Prostate gland (tissue), 2 donors: ENCODE results near the gene COL4A2. TPM values are rescaled to one million over a fixed set of nuclear protein-coding genes. Genes with fewer than 3 reads are reported as not detected.
A peak's percentile ranks its signal among the peaks of the same experiment; 100 is the strongest.

Experiments used
- DNase-seq: peaks from one replicate; pipeline ENCODE4 v3.0.0-alpha.2; 2019; ENCODE audit warnings: low spot score
- H3K27ac ChIP-seq, 2 donors: fragments of 200-600 bp; sonication (generic); 2 replicates each; pipeline ENCODE4 v1.5.1; 2017 to 2019
- H3K27me3 ChIP-seq: fragments of 200-600 bp; sonication (generic); replicated peaks from 2 replicates; pipeline ENCODE4 v1.5.1; 2019; ENCODE audit not compliant: insufficient read depth
- H3K36me3 ChIP-seq, 2 donors: fragments of 200-600 bp; sonication (generic); 1 replicate in 1 of 2; 2 replicates in 1 of 2; pipeline versions ENCODE4 v1.5.1 to v1.8.1; 2017 to 2019
- H3K4me1 ChIP-seq: fragments of 200-600 bp; sonication (generic); replicated peaks from 2 replicates; pipeline ENCODE4 v1.5.1; 2019
- H3K4me3 ChIP-seq, 2 donors: fragments of 200-600 bp; sonication (generic); 2 replicates each; pipeline ENCODE4 v1.5.1; 2017 to 2019
- H3K9me3 ChIP-seq: fragments of 200-600 bp; sonication (generic); 2 replicates; pipeline ENCODE4 v1.5.1; 2017
- POLR2A ChIP-seq: fragments of 450-650 bp; IDR thresholded peaks from one replicate; pipeline ENCODE4 v1.6.1; 2016; ENCODE audit warnings: antibody characterized with exemption, mild to moderate bottlenecking
- POLR2AphosphoS5 ChIP-seq: sonication (generic); formaldehyde crosslinking; IDR thresholded peaks from one replicate; pipeline ENCODE4 v1.6.1; 2017; ENCODE audit warnings: antibody characterized with exemption
- WGBS: methylation state at CpG from one replicate; pipeline ENCODE4 v1.1.5; 2018; 5-methylcytosine and 5-hydroxymethylcytosine counted together
- intact Hi-C: fragments of 100-400 bp; cut with DNase I; formaldehyde crosslinking; loops from one replicate; pipeline ENCODE4 v1.14.2; 2022
- total RNA-seq, 2 donors: library from RNA; depleted of rRNA; stranded (reverse); fragments of >200 nt; gene quantifications; one replicate each; pipeline ENCODE4 v1.1.0, GENCODE V29; 2016
- TF ChIP-seq, protein P1 (sequence below), 4 experiments: fragments of 200-600 bp in 2 of 4; fragments of 450-650 bp in 2 of 4; sonication (generic) in 2 of 4; IDR thresholded peaks; 1 replicate in 3 of 4; 2 replicates in 1 of 4; pipeline ENCODE4 v1.5.1; 2016 to 2019; ENCODE audit warnings: antibody characterized with exemption in 4 of 4, mild to moderate bottlenecking in 2 of 4, moderate library complexity in 2 of 4

COL4A2 gene
- total RNA-seq, 2 donors from 2014 or later: 82.8 to 193 TPM

DNA sequence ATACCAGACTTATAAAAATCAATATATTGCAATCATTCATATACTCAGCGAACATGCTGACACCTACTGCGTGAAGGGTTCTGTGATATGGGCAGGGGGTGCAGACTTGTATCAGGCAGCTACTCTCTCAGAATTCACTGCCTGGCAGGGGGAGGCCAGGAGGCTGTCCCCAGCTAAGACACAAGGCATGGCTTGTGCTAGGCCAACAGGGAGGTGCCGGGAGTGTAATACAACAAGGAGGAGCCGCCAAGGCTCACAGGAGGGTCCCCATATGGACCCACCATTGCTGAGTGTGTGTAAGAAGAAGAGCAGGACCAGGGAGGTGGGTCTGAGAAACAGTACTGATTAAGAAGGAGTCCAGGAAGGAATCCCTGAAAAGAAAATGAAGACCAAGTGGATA is 97.2 kb downstream of the COL4A2 start:
- no peaks in the 10 kb centered on the region for H3K9me3 ChIP-seq
- 99% methylated on average over 4 of the region's 4 CpGs for WGBS
- H3K27me3 ChIP-seq: no peaks in the 10 kb centered on the region
- no peaks in the 10 kb centered on the region for H3K4me1 ChIP-seq
- TF ChIP-seq POLR2AphosphoS5 (no peak), POLR2A (no peak)
- TF ChIP-seq, protein P1, sequence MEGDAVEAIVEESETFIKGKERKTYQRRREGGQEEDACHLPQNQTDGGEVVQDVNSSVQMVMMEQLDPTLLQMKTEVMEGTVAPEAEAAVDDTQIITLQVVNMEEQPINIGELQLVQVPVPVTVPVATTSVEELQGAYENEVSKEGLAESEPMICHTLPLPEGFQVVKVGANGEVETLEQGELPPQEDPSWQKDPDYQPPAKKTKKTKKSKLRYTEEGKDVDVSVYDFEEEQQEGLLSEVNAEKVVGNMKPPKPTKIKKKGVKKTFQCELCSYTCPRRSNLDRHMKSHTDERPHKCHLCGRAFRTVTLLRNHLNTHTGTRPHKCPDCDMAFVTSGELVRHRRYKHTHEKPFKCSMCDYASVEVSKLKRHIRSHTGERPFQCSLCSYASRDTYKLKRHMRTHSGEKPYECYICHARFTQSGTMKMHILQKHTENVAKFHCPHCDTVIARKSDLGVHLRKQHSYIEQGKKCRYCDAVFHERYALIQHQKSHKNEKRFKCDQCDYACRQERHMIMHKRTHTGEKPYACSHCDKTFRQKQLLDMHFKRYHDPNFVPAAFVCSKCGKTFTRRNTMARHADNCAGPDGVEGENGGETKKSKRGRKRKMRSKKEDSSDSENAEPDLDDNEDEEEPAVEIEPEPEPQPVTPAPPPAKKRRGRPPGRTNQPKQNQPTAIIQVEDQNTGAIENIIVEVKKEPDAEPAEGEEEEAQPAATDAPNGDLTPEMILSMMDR (IDR thresholded peaks at IDR 0.05): no peak
- no peak for DNase-seq
- H3K36me3 ChIP-seq: no peaks in the 10 kb centered on the region
- intact Hi-C loops: no loop called here
- H3K27ac ChIP-seq: no peak overlapping the region
- H3K4me3 ChIP-seq: no peak overlapping the region

DNA sequence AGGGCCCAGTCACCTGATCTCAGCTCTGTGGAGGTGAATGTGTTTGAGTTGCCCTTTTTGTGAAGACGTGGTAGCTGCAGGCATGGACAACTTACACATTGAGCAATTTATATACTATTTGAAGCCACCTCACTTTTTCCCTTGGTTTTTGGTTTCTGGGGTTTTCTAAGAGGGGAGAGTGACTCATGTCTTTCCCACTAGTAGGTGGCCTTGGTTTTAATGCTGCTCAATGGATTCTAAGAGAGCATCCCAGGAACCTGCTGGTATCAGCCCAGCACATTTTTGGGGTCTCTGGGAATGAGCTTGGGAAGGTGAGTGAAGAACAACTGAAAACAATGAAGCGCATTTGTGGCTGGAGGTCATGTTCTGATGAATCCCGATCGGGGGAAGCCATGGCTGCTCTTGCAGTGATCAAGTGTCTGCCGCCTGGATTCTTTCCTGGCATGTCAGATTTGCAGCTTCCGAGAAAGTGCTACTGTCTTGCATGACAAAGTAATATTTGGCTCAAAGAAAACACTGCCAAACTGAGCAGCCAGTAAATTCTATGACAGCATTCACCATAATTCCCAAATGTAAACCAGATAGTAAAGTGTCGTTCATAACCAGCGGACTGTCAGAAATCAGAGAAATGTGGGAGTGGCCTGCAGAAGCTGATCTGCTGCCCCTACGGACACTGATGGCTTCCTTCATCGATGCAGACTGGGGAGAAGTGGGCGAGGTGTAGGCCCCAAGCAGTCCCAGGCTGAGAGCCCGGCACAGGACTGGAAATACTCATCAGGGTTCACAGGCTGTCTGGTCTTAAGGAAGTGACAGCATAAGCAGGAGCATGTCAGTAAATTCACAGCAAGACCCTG is 98.7 kb downstream of the COL4A2 start:
- peak overlapping the region in 1 of 2 donors; percentile 33 for H3K27ac ChIP-seq
- no peak overlapping the region for H3K4me3 ChIP-seq
- TF ChIP-seq POLR2AphosphoS5 (no peak), POLR2A (no peak)
- TF ChIP-seq, protein P1 (IDR thresholded peaks at IDR 0.05): no peak
- no peaks in the 10 kb centered on the region for H3K27me3 ChIP-seq
- H3K9me3 ChIP-seq: no peaks in the 10 kb centered on the region
- no peak for DNase-seq
- H3K4me1 ChIP-seq: no peaks in the 10 kb centered on the region
- intact Hi-C loops: no loop called here
- 71% methylated on average over 12 of the region's 12 CpGs for WGBS
- no peaks in the 10 kb centered on the region for H3K36me3 ChIP-seq

DNA sequence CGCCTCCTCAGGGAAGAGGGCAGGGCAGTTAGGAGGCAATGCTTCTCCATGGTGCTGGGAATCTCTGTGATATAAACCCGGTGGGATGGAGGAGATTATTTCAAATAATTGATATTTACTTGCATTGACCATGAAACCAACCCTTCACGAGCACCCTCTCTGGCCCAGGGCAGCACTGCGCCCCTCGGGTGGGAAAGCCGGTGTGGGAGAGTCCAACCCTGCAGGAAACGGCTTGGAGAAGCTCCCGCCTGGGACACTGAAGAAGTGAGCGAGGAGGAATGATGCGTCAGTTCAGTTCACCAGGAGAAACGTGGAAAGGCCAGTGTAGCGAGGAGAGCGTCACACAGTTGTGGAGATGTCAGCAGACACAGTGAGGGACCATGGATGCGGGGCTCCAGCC is 99.9 kb downstream of the COL4A2 start:
- no peaks in the 10 kb centered on the region for H3K27me3 ChIP-seq
- H3K27ac ChIP-seq: peak overlapping the region in 1 of 2 donors; percentile 33
- 92% methylated on average over 14 of the region's 14 CpGs for WGBS
- TF ChIP-seq POLR2AphosphoS5 (no peak), POLR2A (no peak)
- TF ChIP-seq, protein P1 (IDR thresholded peaks at IDR 0.05): no peak
- no peaks in the 10 kb centered on the region for H3K36me3 ChIP-seq
- no peak overlapping the region for H3K4me3 ChIP-seq
- H3K4me1 ChIP-seq: no peaks in the 10 kb centered on the region
- intact Hi-C loops: no loop called here
- DNase-seq: no peak
- no peaks in the 10 kb centered on the region for H3K9me3 ChIP-seq

DNA sequence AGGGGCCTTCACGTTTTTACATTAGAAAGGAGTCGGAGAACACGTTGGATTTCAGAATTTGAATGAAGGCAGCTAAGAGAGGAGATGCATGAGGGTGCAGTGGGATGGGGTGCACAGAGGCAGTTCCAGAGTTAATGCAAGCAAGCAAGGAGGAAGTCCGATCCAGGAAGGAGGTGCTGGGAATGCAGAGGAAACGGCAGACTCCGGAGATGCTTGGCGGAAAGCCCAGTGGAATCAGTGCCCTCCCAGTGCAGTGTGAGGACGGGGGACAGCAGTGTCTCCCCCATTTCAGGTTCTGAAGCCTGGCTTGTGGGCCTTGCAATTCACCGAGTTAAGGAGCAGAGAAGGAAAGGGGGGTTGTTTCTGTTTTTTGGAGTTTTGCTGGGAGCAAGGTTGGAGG is 100.4 kb downstream of the COL4A2 start:
- intact Hi-C loops: no loop called here
- H3K4me1 ChIP-seq: no peaks in the 10 kb centered on the region
- DNase-seq: no peak
- TF ChIP-seq, protein P1 (IDR thresholded peaks at IDR 0.05): no peak
- TF ChIP-seq POLR2AphosphoS5 (no peak), POLR2A (no peak)
- H3K36me3 ChIP-seq: no peaks in the 10 kb centered on the region
- no peaks in the 10 kb centered on the region for H3K27me3 ChIP-seq
- peak overlapping the region in 1 of 2 donors; percentile 33 for H3K27ac ChIP-seq
- no peak overlapping the region for H3K4me3 ChIP-seq
- 46% methylated on average over 9 of the region's 9 CpGs for WGBS
- no peaks in the 10 kb centered on the region for H3K9me3 ChIP-seq

DNA sequence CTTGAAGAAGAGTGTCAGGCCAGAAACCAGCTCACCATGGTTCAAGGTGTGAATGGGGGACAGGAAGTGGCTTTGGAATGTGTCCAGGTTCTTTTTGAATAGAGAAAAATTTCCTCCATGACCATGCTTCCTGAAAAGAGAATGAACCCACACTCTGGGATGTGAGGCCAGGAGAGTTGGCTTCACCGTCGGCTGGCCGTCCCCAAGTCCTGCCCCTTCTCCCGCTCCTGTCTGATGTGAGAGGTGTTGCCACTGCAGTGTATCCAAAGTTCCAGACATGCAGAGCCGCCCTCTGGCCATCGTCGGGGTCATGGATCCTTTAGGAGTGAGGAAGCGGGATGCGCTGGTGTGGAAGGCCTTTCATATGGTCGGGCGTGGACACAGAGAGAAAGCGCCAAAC is 101.2 kb downstream of the COL4A2 start:
- Histone ChIP-seq H3K9me3 (no peaks in the 10 kb centered on the region), H3K27me3 (no peaks in the 10 kb centered on the region), H3K4me1 (no peaks in the 10 kb centered on the region), H3K27ac (peak overlapping the region in 1 of 2 donors; percentile 33), H3K36me3 (no peaks in the 10 kb centered on the region), H3K4me3 (no peak overlapping the region)
- DNase-seq: no peak
- no peak for TF ChIP-seq POLR2AphosphoS5
- TF ChIP-seq, protein P1 (IDR thresholded peaks at IDR 0.05): no peak
- TF ChIP-seq POLR2A: no peak
- 94% methylated on average over 12 of the region's 12 CpGs for WGBS
- intact Hi-C loops: no loop called here
